BLaER1 treated with 17β-estradiol and CSF1 and Interleukin-3, amounts not matched to agents 10 nM and 100 nM (cell line): Measurements from ENCODE around the gene CDKL4.
"Not testable (repeated sequence)": the region's sequence is repeated elsewhere in the genome, so short reads cannot be mapped to it uniquely, and the experiment has no call there.

Source experiments
- H3K27ac ChIP-seq, 11 experiments: shearing (Covaris generic); formaldehyde crosslinking; 2 replicates each; pipeline ENCODE4 v1.8.1; 2022
- H3K27me3 ChIP-seq, 11 experiments: shearing (Covaris generic); formaldehyde crosslinking; 2 replicates each; pipeline ENCODE4 v1.8.1; 2022
- H3K36me3 ChIP-seq, 11 experiments: shearing (Covaris generic); formaldehyde crosslinking; 2 replicates each; pipeline ENCODE4 v1.8.1; 2022
- H3K4me1 ChIP-seq, 10 experiments: shearing (Covaris generic); formaldehyde crosslinking; 2 replicates each; pipeline ENCODE4 v1.8.1; 2022
- H3K4me2 ChIP-seq, 11 experiments: shearing (Covaris generic); formaldehyde crosslinking; 2 replicates each; pipeline ENCODE4 v1.8.1; 2022
- H3K4me3 ChIP-seq, 10 experiments: shearing (Covaris generic); formaldehyde crosslinking; 2 replicates each; pipeline ENCODE4 v1.8.1; 2022
- H3K9ac ChIP-seq, 11 experiments: shearing (Covaris generic); formaldehyde crosslinking; 2 replicates each; pipeline ENCODE4 v1.8.1; 2022
- H3K9me3 ChIP-seq, 11 experiments: shearing (Covaris generic); formaldehyde crosslinking; replicated peaks in 1 of 11; 2 replicates each; pipeline ENCODE4 v1.8.1; 2022
- H4K20me1 ChIP-seq, 11 experiments: shearing (Covaris generic); formaldehyde crosslinking; 2 replicates each; pipeline ENCODE4 v1.8.1; 2022
- Cebpa-rat ChIP-seq, 11 experiments: shearing (Covaris generic); IDR thresholded peaks; 2 replicates each; pipeline ENCODE4 v1.8.1; 2022

CDKL4 gene

GRCh38 chr2:39171621-39172020 is 72.1 kb downstream of the CDKL4 start:
- Histone ChIP-seq H3K27ac (no peak overlapping the region), H4K20me1 (no peaks in the 10 kb centered on the region), H3K9me3 (no peaks in the 10 kb centered on the region), H3K4me3 (no peak overlapping the region), H3K27me3 (no peaks in the 10 kb centered on the region), H3K36me3 (no peaks in the 10 kb centered on the region), H3K4me1 (no peaks in the 10 kb centered on the region), H3K4me2 (no peak overlapping the region), H3K9ac (no peak overlapping the region)
- TF ChIP-seq Cebpa-rat (IDR thresholded peaks at IDR 0.05) = no peak

- H3K9ac ChIP-seq = no peak overlapping the region
- no peaks in the 10 kb centered on the region for H4K20me1 ChIP-seq
- H3K36me3 ChIP-seq = no peaks in the 10 kb centered on the region
- H3K4me1 ChIP-seq = peaks cover 0 to 16% (median 0%) of the 10 kb centered on the region in 10 experiments; a peak in 2 of 20 replicates
- H3K27ac ChIP-seq = no peak overlapping the region
- no peaks in the 10 kb centered on the region for H3K9me3 ChIP-seq
- TF ChIP-seq Cebpa-rat (IDR thresholded peaks at IDR 0.05) = no peak
- H3K4me3 ChIP-seq = no peak overlapping the region
- H3K4me2 ChIP-seq = peak overlapping the region in 2 of 11 experiments; percentile 13 to 16; a peak in 2 of 22 replicates
- H3K27me3 ChIP-seq = no peaks in the 10 kb centered on the region
These were observed 79.7 kb downstream of the CDKL4 start for GRCh38 chr2:39164089-39164488.

GRCh38 chr2:39160982-39161381 is 82.8 kb downstream of the CDKL4 start:
- Histone ChIP-seq H3K4me1 (peaks cover 0 to 16% (median 0%) of the 10 kb centered on the region in 10 experiments; a peak in 2 of 20 replicates), H3K36me3 (no peaks in the 10 kb centered on the region), H3K27ac (no peak overlapping the region), H3K9me3 (no peaks in the 10 kb centered on the region), H3K4me2 (peak overlapping the region in 2 of 11 experiments; percentile 2 to 4; a peak in 1 of 22 replicates), H3K9ac (no peak overlapping the region), H3K27me3 (no peaks in the 10 kb centered on the region), H3K4me3 (no peak overlapping the region), H4K20me1 (no peaks in the 10 kb centered on the region)
- no peak for TF ChIP-seq Cebpa-rat (IDR thresholded peaks at IDR 0.05)

GRCh38 chr2:39159283-39159682 is 84.5 kb downstream of the CDKL4 start:
- H3K9ac ChIP-seq = no peak overlapping the region
- H3K36me3 ChIP-seq = no peaks in the 10 kb centered on the region
- no peak overlapping the region for H3K4me3 ChIP-seq
- H4K20me1 ChIP-seq = no peaks in the 10 kb centered on the region
- no peaks in the 10 kb centered on the region for H3K27me3 ChIP-seq
- peaks cover 0 to 13% (median 0%) of the 10 kb centered on the region in 10 experiments; a peak in 2 of 20 replicates for H3K4me1 ChIP-seq
- TF ChIP-seq Cebpa-rat (IDR thresholded peaks at IDR 0.05) = no peak
- H3K4me2 ChIP-seq = no peak overlapping the region
- no peaks in the 10 kb centered on the region for H3K9me3 ChIP-seq
- no peak overlapping the region for H3K27ac ChIP-seq

GRCh38 chr2:39158351-39158750 is 85.4 kb downstream of the CDKL4 start:
- Histone ChIP-seq H4K20me1 (no peaks in the 10 kb centered on the region), H3K4me2 (no peak overlapping the region), H3K4me1 (peaks cover 0 to 8% (median 0%) of the 10 kb centered on the region in 10 experiments; a peak in 2 of 20 replicates), H3K36me3 (no peaks in the 10 kb centered on the region), H3K4me3 (no peak overlapping the region), H3K9me3 (no peaks in the 10 kb centered on the region), H3K9ac (no peak overlapping the region), H3K27ac (no peak overlapping the region), H3K27me3 (no peaks in the 10 kb centered on the region)
- TF ChIP-seq Cebpa-rat (IDR thresholded peaks at IDR 0.05) = no peak

- no peak overlapping the region for H3K4me3 ChIP-seq
- peaks cover 0 to 8% (median 0%) of the 10 kb centered on the region in 10 experiments; a peak in 2 of 20 replicates for H3K4me1 ChIP-seq
- no peaks in the 10 kb centered on the region for H3K36me3 ChIP-seq
- TF ChIP-seq Cebpa-rat (IDR thresholded peaks at IDR 0.05) = no peak
- H3K9me3 ChIP-seq = no peaks in the 10 kb centered on the region
- no peak overlapping the region for H3K27ac ChIP-seq
- no peak overlapping the region for H3K4me2 ChIP-seq
- H3K9ac ChIP-seq = no peak overlapping the region
- H4K20me1 ChIP-seq = no peaks in the 10 kb centered on the region
- H3K27me3 ChIP-seq = no peaks in the 10 kb centered on the region
These were observed 86.9 kb downstream of the CDKL4 start for GRCh38 chr2:39156846-39157245.

GRCh38 chr2:39156107-39156506 is 87.7 kb downstream of the CDKL4 start:
- H3K27ac ChIP-seq = no peak overlapping the region

GRCh38 chr2:39155573-39155972 is 88.2 kb downstream of the CDKL4 start:
- H3K4me1 ChIP-seq, H3K27ac ChIP-seq, H3K27me3 ChIP-seq, H3K4me2 ChIP-seq, H3K4me3 ChIP-seq, H3K36me3 ChIP-seq, H4K20me1 ChIP-seq, H3K9ac ChIP-seq, H3K9me3 ChIP-seq: not testable (repeated sequence)

More at GRCh38 chr2:39156107-39156506, 87.7 kb downstream of the CDKL4 start:
- Histone ChIP-seq H4K20me1 (no peaks in the 10 kb centered on the region), H3K4me2 (no peak overlapping the region), H3K4me3 (no peak overlapping the region), H3K4me1 (peaks cover 0 to 5% (median 0%) of the 10 kb centered on the region in 10 experiments; a peak in 2 of 20 replicates), H3K9ac (no peak overlapping the region), H3K9me3 (no peaks in the 10 kb centered on the region), H3K36me3 (no peaks in the 10 kb centered on the region), H3K27me3 (no peaks in the 10 kb centered on the region)
- no peak for TF ChIP-seq Cebpa-rat (IDR thresholded peaks at IDR 0.05)

- TF ChIP-seq Cebpa-rat (IDR thresholded peaks at IDR 0.05) = no peak
- Histone ChIP-seq H3K9ac (no peak overlapping the region), H3K36me3 (no peaks in the 10 kb centered on the region), H3K27ac (no peak overlapping the region), H3K27me3 (no peaks in the 10 kb centered on the region), H3K4me1 (peaks cover 0 to 7% (median 0%) of the 10 kb centered on the region in 10 experiments; a peak in 1 of 20 replicates), H3K4me2 (no peak overlapping the region), H3K9me3 (no peaks in the 10 kb centered on the region), H4K20me1 (no peaks in the 10 kb centered on the region), H3K4me3 (no peak overlapping the region)
These were observed 88.8 kb downstream of the CDKL4 start for GRCh38 chr2:39154944-39155343.

- no peak overlapping the region for H3K27ac ChIP-seq
- H4K20me1 ChIP-seq = no peaks in the 10 kb centered on the region
- H3K9ac ChIP-seq = no peak overlapping the region
- no peak overlapping the region for H3K4me2 ChIP-seq
- no peaks in the 10 kb centered on the region for H3K36me3 ChIP-seq
- H3K9me3 ChIP-seq = no peaks in the 10 kb centered on the region
- no peaks in the 10 kb centered on the region for H3K27me3 ChIP-seq
- no peak for TF ChIP-seq Cebpa-rat (IDR thresholded peaks at IDR 0.05)
- no peak overlapping the region for H3K4me3 ChIP-seq
- peaks cover 0 to 7% (median 0%) of the 10 kb centered on the region in 10 experiments; a peak in 1 of 20 replicates for H3K4me1 ChIP-seq
These were observed 90.5 kb downstream of the CDKL4 start for GRCh38 chr2:39153312-39153711.
